RCC 7860 (cell line): ENCODE measurements around the gene ELMOD1.
A peak's percentile ranks its signal among the peaks of the same experiment; 100 is the strongest.

ENCODE experiments used
- DNase-seq: peaks from one replicate; pipeline ENCODE4 v3.0.0-alpha.2; 2015; ENCODE audit warnings: low spot score
- FAIRE-seq: peaks from 2 replicates; lab custom pipeline; 2012; peaks lifted over from hg19 to GRCh38; lab: Jason Lieb, UNC

ELMOD1 gene

DNA sequence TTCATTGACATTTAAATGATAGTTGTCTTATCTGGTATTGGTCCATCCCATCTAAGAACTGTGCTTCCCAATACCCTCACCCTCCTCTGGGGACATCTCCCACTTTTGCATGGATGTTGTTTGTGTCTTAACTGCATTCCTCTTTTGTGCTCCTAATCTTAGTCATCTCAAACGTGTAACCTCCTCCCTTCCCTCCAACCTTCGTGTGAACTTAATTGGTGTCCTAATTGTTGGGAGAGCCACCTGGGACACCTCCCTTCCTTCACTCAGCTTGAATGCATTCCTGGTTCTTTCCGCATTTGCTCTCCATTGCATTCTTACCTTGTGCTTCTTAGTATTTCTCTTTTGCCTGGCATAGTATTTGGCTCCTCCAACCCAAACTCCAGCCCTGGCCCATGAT lies 9.8 kb upstream of the ELMOD1 start:
- FAIRE-seq: no peak

DNA sequence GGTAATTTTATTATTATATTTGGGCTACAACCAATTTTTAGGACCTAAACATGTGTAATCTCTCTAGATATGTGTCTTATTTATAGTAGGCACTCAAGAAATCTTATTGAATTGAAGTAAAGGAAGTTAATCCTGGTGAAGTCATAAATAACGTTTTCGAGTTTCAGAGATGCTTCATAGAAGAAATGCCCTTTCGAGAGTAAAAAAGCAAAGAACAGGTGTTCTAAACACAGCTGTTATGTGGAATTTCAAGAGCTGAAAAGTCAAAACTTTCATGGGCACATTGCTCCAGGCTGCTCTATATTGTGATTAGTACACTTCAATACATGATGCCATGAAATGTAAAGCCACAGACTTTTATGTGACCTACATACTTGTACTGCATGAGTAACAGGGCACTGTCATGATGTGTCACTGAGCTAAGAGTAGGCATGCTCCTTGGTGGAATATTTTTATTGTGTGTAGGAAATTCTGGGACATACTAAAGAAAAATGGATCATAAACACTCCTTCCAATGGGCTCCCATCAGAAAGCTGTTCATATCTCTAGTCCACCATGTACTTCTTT lies 7.2 kb upstream of the ELMOD1 start:
- FAIRE-seq: no peak
- peak; percentile 32 for DNase-seq

More for the DNA sequence above, 9.8 kb upstream of the ELMOD1 start:
- no peak for DNase-seq

DNA sequence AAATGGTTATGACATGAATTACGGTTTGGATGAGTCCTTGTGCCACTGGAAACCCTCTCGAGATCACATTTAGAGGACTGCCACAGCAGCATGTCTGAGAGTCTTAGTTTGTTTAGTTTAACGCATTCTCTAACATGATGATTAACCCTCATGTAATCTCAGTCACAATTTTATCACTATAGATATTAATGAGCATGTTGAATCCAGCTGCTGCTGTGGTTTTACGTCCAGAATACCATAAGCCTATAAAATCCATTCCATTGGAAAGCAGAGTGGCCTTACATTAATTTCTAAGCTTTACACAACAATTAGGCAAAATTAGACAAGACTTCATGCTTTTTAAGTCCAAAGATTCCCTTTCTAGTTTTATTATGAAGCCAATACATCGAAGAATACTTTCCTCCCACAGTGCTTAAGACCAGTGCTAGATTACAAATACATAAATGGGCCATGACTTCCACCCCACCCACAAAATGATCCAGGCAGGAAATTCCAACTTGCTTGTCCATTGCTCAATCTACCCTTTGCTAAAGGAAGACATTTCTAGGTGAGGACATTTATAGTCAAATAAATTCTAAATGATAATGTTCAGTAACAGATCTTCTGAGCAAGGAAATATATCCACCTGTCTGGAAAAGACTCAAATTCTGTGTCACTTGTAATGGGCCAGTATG lies 3.5 kb upstream of the ELMOD1 start:
- DNase-seq: no peak
- no peak for FAIRE-seq

DNA sequence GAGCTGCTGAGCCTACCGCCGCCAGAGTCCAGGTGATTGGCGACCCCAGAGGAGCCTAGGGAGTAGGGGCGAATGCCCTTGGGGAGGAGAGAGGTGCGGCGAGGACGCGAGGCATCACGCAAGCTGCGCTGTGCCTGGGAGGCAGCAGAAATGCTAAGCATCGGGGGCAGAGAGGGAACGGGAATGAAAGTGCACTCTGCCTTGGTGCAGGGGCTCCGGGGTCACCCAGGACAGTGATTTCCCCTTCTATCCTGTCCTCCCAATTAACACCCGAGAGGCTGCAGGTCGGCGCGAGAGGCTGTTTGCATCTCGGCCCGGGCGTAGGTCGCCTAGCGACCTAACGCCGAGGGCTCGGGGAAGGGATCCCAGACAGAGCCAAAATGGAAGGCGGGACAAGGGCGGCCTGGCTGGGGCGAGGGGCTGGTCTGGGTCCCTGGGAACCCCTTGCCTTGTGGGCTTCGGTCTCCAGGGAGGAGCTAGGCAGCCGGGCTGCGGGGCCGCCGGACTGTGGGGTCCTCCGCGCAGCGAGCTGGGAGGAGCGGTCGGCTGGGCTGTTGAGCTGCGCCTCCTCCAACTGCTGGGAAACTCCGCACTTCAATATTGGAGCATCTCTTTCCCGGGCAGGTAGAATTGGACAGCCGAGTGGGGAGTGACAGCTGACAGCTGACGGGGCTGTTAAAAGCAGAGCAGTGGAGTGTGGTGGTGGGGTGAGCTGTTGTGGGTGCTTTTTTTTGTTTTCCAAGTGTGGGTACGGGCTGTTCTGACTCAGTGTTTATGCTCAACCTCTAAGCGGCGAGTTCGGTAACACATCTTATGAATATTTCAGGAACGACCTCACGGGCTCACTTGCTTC lies 657 bp downstream of the ELMOD1 start:
- no peak for FAIRE-seq
- no peak for DNase-seq

DNA sequence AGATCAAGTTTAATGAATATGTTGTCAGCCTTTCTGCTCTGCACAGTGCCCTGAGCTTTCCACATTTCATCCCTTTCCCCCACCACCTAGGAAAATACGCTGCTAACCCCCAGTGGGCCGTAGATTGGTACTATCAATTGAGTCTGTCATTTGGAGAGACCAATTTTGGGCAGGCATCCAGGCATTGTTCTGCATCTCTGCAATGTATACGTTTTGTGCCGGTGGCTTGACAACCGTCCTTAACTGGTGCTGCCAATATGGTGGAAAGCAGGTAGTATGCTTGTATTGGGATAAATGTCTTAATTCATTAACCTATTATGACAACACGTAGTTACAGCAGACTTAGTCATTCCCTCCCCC lies 1.3 kb downstream of the ELMOD1 start:
- DNase-seq (no peak), FAIRE-seq (no peak)

DNA sequence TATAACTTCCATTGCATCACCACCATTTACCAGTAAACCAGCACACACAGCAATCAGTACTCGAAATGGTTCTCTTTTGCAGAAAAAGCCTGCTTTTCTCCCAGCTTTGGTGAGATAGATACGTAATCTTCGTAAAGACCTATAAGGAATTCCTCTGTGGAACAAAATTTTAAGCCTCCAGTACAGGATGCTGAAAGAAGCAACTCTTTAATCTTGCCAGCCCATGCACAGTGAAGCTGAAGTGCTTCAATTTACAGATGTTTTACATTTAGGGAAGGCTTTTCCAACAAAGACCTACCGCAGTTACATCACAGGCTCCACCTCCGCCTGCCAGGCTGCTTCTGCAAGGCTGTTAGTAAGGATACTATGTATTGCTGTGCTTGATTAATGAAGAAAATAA lies 1.9 kb downstream of the ELMOD1 start:
- FAIRE-seq (no peak), DNase-seq (no peak)

DNA sequence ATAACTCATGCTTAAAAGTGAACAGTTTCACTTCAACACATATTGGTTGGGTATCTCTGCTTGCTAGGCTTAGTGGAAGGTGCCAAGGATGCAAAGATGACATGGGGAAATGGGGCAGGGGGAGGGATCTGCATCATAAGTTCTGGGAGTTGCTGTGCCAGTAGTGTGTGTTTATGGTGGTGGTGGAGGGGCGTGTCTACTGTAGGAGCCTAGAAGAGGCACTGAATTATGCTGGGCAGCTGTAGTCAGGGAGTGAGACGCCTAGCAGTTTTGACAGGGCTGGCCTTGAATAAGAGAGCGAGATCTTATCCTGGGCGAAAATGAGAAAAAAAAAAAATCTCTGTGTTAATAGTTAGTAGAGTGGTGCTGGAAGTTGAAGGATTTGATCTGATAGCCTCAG lies 3.0 kb downstream of the ELMOD1 start:
- DNase-seq (no peak), FAIRE-seq (no peak)

DNA sequence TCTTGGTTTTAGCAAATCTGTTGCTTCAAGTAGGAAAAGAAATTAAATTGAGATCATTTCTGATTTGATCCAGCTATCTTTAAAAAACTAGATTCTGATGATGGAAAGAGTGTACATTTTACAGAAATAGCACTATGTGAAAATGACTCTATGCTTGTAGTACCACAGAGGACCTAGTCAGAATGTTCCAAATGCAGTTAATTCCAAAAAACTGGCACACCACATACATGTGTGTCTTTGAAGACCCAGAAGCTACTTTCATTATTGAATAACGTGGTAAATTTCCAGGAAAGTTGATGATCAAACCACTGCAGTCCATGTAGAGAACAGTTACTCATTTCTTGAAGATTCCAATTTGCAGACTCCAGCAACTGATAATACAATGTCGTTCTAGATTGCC lies 3.8 kb downstream of the ELMOD1 start:
- DNase-seq: no peak
- no peak for FAIRE-seq

DNA sequence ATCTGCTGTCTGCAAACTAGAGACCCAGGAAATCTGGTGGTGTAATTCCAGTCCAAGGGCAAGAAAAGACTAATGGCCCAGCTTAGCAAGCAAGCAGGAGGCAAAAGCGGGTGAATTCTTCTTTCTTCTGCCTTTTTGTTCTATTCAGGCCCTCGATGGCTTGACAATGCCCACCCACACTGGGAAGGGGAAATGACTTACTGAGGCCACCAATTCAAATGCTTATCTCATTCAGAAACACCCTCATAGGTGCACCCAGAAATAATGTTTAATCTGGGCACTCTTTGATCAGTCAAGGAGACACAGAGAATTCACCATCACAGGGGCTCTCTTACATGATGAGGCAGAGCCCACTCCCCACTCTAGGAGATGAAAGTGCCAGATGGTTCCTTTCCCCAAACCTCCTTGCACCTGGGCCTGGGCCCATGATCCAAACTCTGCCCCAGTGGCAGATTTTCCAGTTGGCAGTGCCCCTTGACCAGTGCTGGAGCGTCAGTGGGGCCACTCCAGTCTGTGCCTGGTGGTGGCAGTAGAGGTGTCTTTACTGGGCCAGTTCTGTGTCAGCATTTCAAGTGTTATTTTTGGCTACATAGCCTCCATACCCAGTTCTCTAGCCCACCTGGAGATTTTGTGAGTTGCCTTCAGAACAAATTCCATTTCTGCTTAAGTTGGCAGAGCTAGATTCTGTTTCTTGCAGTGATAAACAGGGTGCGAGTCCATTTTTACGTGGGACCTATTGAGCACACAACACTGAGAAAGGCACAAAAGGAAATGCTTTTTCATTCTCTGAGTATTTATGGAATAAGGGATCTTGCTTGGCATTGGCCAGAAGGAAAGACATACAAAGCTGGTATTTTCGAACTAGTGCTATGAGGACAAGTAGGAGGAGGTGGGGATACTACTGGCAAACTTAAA lies 7.5 kb downstream of the ELMOD1 start:
- DNase-seq (no peak), FAIRE-seq (no peak)

DNA sequence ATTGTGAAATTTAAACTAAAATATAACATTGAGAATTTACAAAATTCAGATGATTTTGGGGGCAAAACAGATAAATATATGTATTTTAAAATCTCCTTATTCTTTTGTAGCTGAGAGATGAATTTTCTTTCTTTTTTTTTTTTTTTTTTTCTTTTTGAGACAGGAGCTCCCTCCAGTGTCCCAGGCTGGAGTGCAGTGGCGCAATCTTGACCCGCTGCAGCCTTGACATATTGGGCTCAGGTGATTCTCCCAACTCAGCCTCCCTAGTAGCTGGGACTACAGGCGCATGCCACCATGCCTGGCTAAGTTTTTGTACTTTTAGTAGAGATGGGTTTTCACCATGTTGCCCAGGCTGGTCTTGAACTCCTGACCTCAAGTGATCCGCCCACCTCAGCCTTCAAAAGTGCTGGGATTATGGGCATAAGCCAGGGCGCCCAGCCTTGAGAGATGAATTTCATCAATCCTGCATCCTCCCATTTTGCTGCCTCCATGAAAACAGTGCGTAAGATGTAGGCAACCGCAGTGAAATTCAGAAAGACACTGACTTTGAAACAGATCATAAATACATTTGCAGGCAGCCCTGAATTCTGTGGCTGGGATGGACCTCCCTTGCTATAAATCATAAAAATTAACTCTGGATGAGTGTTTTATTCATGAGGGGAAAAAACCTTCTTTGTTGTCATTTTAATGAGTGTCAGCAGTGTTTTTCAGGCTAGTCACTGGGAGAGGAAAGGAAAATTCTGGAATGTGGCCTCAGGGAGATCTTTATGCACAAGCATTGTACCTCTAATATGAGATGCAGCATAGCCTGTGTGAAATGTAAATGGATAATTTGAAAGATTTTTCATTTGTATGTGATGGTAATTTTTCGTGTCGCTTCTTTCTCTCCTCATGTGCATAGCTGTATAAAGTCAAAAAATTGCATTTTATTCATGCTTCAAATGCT lies 14.4 kb downstream of the ELMOD1 start:
- DNase-seq: no peak
- FAIRE-seq: no peak

DNA sequence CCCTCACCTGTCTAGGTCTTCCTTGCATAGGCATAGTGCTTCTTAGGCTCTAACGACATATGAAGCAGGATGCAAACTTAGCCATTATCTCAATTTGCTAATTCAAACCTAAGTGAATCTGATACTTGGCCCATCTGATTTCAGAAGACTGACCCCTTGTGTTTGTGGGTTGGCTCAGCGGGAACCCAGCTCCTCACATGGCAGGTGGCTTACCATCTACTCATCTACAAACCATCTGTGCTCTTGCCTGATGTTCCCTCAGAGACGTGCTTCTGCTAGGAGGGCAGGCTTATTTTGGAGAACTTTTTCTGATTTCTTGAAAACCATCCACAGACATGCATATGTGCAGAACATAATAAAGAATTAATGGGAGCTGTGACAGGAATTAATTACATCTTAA lies 15.2 kb downstream of the ELMOD1 start:
- FAIRE-seq (no peak), DNase-seq (no peak)

DNA sequence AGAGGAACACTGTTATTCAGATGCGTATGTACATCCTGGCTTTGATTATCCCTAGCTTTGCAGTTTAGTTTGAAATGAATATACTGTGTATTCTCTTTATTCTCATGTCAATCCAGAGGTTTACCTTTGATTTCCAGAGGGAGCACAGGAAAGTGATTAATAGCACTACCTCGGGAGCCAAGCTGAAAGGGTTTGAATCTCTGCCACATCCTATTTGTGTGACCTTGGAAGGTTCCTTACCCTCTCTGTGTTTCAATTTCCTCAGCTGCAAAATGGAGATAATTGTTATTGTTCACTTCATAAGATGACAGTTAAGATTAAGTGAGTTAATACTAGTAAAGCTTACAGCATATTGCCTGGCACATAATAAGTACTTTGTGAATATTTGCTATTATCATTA lies 17.9 kb downstream of the ELMOD1 start:
- FAIRE-seq (no peak), DNase-seq (no peak)

DNA sequence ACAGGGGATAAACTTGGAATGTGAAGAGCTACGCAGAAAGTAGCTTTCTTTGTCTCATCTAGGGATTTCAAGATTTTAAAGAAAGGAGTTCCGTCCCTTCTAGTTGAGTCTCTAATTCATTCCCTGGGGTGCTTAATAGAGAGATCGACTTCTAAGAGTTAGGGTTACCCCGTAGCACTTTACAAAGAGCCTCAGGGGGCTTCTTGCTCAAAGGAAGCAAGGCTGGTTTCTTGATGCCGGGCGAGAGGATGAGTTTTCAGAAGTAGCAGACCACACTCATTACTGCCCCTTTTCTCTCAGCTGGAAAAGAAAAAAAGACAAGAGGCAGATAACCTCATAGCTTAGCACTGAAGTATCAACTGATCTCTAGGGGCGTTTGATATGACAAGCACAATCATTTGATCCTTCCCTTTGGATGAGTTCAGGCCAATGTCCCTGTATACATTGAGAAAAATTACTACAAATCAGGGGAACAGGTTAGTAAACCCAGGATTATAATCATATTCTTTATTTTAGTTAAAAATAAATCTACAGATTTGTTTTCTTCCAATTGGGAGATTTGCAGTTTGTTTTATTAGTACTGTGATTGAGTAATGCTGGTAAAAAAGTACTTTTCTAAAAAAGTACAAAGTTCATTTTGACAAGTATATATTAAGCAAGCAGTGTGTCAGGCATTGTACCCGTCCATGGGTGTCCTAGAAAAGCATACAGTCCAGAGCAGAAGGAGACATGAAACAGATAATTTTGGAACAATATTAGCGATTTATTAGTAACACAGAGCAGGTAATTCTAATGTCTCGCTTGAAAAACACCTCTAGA lies 18.7 kb downstream of the ELMOD1 start:
- no peak for DNase-seq
- FAIRE-seq: no peak

DNA sequence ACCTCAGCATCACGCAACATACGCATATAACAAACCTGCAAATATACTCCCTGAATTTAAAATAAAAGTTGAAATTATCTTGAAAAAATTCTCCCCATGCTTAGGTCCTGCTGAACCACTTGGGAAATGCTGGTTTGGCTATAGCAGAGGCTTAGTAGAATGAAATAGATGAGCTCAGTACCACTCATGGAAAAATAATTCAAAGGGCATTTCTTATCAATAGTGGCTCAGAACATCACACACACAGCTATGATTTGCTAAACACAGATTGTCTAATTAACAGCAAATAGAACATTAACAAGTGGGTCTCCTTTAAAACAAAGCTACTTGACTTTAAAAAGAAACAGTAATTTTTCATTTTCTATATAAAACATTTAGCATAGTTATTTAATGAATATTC lies 21.5 kb downstream of the ELMOD1 start:
- FAIRE-seq: no peak
- DNase-seq: no peak

DNA sequence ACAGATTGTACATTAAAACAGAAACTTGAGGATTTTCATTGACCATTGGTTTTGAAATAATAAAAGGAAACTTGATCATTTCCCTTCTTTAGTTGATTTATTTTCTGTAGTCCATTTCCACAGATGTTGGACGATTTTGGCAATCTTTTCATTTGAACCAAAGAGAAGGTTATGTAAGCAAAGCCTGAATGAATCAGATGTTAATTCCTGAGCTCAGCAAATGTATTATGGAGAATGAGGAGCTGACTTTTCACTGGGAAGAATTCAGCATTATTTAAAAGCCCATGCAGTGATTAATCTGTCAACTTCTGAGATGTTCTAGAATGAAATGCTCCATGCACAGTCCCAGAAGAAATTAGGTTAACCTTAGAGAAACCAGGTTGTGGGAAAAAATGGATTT lies 29.0 kb downstream of the ELMOD1 start:
- no peak for DNase-seq
- FAIRE-seq: no peak

DNA sequence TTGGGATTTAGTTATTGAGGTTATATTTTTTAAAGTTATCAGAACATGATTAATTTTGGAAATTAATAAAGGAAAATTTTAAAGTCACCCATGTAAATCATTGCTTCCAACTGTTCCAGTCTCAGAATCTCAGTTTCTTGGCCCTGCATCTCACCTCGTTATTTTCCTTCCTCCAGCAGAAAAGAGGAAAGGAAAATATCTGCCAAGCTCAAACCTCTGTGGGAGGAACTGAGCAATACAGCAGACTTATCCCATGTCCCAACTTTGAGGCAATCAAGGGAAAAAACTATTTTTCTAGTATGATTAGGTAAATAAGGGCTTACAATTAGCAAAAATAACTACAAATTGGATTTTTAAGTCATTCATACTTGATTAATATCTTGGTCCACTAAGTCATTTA lies 30.1 kb downstream of the ELMOD1 start:
- FAIRE-seq: no peak
- DNase-seq: no peak

DNA sequence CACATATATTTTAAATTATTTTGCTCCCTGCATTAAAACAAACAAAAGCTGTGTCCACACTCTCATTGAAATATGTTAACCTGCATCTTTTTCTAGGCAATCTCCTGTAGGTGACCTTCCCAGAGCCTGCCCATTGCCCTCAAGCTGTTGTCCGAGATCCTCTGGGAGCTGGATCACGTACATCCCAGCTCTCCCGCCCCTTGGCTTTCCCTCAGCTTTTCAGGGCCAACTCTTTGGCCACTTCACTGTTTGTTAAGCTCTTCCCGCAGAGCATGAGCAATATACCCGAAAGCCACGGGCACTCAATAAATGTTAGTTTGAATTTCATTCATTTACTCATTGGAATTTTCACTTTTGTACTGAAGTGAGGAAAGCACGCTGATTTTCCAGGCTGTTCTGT lies 32.2 kb downstream of the ELMOD1 start:
- DNase-seq (no peak), FAIRE-seq (no peak)

DNA sequence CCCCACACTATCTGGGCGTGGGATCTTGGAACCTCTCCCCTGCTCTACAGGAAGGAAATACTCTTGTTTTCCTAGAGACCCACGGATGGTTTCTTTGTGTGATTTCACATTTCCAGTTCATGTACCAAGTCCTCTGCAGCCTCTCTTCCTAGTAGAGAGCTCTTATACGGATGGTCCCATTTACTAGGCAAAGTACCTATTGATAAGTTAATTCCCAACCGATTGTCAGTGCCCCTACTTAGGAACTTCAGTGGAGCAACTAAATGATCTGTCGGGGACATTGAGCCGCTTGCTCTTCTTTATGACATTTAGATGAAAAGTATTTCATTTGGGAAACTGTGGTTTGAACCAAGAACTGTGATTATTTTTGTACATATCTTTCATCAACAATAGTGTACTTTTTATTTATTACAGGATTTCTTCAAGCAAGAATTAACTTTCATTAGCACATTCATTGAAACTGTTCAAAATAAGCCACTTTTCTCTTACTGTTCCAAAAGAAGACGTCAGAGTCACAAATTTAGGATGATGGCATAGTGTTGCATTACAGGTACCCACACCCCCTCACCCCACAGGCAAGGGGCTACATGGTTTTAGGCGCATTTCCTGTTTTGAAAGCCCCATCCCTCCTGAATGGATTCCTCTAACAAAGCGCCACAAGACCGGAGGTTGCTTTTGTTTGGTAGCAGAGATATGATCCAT lies 34.2 kb downstream of the ELMOD1 start:
- no peak for FAIRE-seq
- no peak for DNase-seq

DNA sequence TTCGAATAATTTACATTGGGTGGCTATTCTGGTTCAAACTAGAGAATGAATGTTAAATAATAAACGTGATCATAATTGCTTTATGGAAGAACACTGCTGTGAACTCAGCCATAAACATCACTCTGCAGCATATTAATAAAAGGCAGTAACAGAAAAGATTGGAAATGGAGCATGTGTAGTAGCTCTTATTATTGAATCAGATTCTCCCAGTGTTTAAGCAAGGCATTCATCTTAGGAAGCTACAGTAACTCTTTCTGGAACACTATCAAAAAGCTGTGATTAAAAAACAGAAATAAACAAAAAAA lies 34.7 kb downstream of the ELMOD1 start:
- DNase-seq (no peak), FAIRE-seq (no peak)
